Measurements from ENCODE around the gene TADA2B.
A peak's percentile ranks its signal among the peaks of the same experiment; 100 is the strongest.

The TADA2B gene

GRCh38 chr4:7055111-7055989 lies 12.2 kb downstream of the TADA2B start:
- ChIA-PET POLR2A (ENCODE audit: low non-redundant PET) (no interaction called here), CTCF (no interaction called here)
- no peak for DNase-seq (ENCODE audit: low spot score)
- TF ChIP-seq CTCF (conservative IDR thresholded peaks at IDR 0.05; ENCODE audit: low read depth): no peak
- H3K27ac ChIP-seq: peak overlapping the region; percentile 37

- no peak for DNase-seq (ENCODE audit: low spot score)
- H3K27ac ChIP-seq: peak overlapping the region; percentile 37
- no peak for TF ChIP-seq CTCF (conservative IDR thresholded peaks at IDR 0.05; ENCODE audit: low read depth)
- ChIA-PET CTCF (interaction anchor here (1.2 kb wide), 1 partner anchor 10 kb away, joined by 4 read pairs; no protein-coding TSS in a partner anchor), POLR2A (ENCODE audit: low non-redundant PET) (no interaction called here)
These were observed 12.8 kb downstream of the TADA2B start for GRCh38 chr4:7055990-7056325.

GRCh38 chr4:7058792-7059191 lies 15.6 kb downstream of the TADA2B start:
- no peak for DNase-seq (ENCODE audit: low spot score)
- TF ChIP-seq CTCF (conservative IDR thresholded peaks at IDR 0.05; ENCODE audit: low read depth): no peak
- no peak overlapping the region for H3K27ac ChIP-seq
- ChIA-PET CTCF (no interaction called here), POLR2A (ENCODE audit: low non-redundant PET) (interaction anchor here (0.5 kb wide), 1 partner anchor 46 kb away, joined by 3 read pairs; no protein-coding TSS in a partner anchor)

- ChIA-PET POLR2A (ENCODE audit: low non-redundant PET) (no interaction called here), CTCF (interaction anchor here (0.7 kb wide), 1 partner anchor 1164 kb away, joined by 3 read pairs; no protein-coding TSS in a partner anchor)
These were observed 16.5 kb downstream of the TADA2B start for GRCh38 chr4:7059662-7060061.

GRCh38 chr4:7060346-7061150 lies 17.4 kb downstream of the TADA2B start:
- ChIA-PET CTCF (no interaction called here), POLR2A (ENCODE audit: low non-redundant PET) (no interaction called here)
- no peak for DNase-seq (ENCODE audit: low spot score)
- no peak for TF ChIP-seq CTCF (conservative IDR thresholded peaks at IDR 0.05; ENCODE audit: low read depth)
- H3K27ac ChIP-seq: no peak overlapping the region

More at GRCh38 chr4:7059662-7060061, 16.5 kb downstream of the TADA2B start:
- no peak overlapping the region for H3K27ac ChIP-seq
- TF ChIP-seq CTCF (conservative IDR thresholded peaks at IDR 0.05; ENCODE audit: low read depth): no peak
- DNase-seq (ENCODE audit: low spot score): no peak

- H3K27ac ChIP-seq: no peak overlapping the region
- no peak for TF ChIP-seq CTCF (conservative IDR thresholded peaks at IDR 0.05; ENCODE audit: low read depth)
- DNase-seq (ENCODE audit: low spot score): no peak
- POLR2A ChIA-PET (ENCODE audit: low non-redundant PET): no interaction called here
- CTCF ChIA-PET: interaction anchor here (1.4 kb wide), 1 partner anchor 18 kb away, joined by 3 read pairs; the partner anchor contains the start of gene TADA2B
These were observed 18.6 kb downstream of the TADA2B start for GRCh38 chr4:7061815-7062214.

All from RWPE1 (cell line).